ENCODE data around the gene TTC9.

The TTC9 gene

GRCh38 chr14:70646705-70647104 lies 5.0 kb downstream of the TTC9 start:
- DNase-seq = no peak

- peak; percentile 18 for DNase-seq
These were observed 6.6 kb downstream of the TTC9 start for GRCh38 chr14:70648346-70648745.

- no peak for DNase-seq
These were observed 8.1 kb downstream of the TTC9 start for GRCh38 chr14:70649803-70650202.

GRCh38 chr14:70651522-70651921 lies 9.8 kb downstream of the TTC9 start:
- DNase-seq = no peak

GRCh38 chr14:70652871-70653270 lies 11.2 kb downstream of the TTC9 start:
- no peak for DNase-seq

GRCh38 chr14:70653662-70654061 lies 11.9 kb downstream of the TTC9 start:
- DNase-seq = no peak

- no peak for DNase-seq
These were observed 12.9 kb downstream of the TTC9 start for GRCh38 chr14:70654632-70655031.

- no peak for DNase-seq
These were observed 13.6 kb downstream of the TTC9 start for GRCh38 chr14:70655110-70655826.

GRCh38 chr14:70658899-70659298 lies 17.2 kb downstream of the TTC9 start:
- no peak for DNase-seq

- DNase-seq = no peak
These were observed 19.5 kb downstream of the TTC9 start for GRCh38 chr14:70660967-70661893.

- no peak for DNase-seq
These were observed 20.4 kb downstream of the TTC9 start for GRCh38 chr14:70662080-70662479.

- no peak for DNase-seq
These were observed 21.1 kb downstream of the TTC9 start for GRCh38 chr14:70662816-70663215.

- no peak for DNase-seq
These were observed 22.0 kb downstream of the TTC9 start for GRCh38 chr14:70663707-70664179.

- DNase-seq = no peak
These were observed 23.2 kb downstream of the TTC9 start for GRCh38 chr14:70664698-70665447.

GRCh38 chr14:70665448-70666360 lies 24.0 kb downstream of the TTC9 start:
- no peak for DNase-seq

- no peak for DNase-seq
These were observed 24.6 kb downstream of the TTC9 start for GRCh38 chr14:70666361-70666686.

GRCh38 chr14:70670992-70671651 lies 29.4 kb downstream of the TTC9 start:
- DNase-seq = no peak

- no peak for DNase-seq
These were observed 30.2 kb downstream of the TTC9 start for GRCh38 chr14:70671652-70672644.

GRCh38 chr14:70677341-70677740 lies 35.6 kb downstream of the TTC9 start:
- no peak for DNase-seq

- DNase-seq = no peak
These were observed 39.0 kb downstream of the TTC9 start for GRCh38 chr14:70680748-70681147.
